ENCODE data around the gene EPHB3.

The EPHB3 gene

DNA sequence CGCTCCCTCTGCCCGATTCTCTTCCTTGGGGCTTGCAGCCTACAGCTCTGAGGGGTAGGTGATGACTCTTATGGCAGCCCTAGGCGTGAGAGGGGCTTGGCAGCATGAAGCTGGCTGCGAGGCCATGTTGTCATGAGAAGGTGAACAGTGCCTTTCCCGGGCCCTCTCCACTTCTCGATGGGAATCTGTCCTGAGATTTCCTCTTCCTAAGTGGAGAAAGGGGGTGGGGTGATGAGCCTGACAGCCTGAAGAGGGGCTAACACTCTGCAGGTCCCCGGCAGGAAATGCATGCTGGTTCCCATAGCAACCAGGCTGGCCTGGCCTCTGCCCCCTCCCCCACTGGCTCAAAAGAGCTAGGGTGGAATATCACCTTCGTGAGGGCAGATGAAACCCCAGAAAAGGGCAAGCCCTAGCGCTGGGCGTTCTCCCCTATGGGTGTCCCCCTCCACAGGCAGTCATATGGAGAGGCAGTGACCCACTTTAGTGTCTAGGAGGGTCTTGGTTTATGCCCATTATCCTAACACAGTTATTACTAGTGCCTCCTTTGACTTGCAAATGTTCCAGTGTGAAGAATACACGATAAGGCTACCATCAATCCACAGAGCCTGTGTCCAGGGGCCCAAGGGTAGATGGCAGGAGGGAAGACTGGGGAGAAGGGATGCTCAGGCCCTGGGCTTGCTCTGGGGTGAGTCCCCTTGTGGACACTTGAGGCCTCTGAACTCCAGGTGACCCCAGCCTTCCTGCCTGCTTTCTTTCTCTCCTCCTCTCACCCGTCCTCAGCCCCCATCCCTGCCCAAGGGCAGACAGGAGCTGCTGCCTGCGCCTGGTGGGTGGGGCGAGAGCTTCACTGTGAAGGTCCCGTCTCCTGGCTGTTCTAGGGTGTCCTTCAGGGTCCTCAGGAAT lies 13.2 kb downstream of the EPHB3 start:
- Histone ChIP-seq H3K27me3 (ENCODE audit: insufficient read depth, poor library complexity, severe bottlenecking) (no peaks in the 10 kb centered on the region), H3K4me1 (ENCODE audit: insufficient read depth, poor library complexity, severe bottlenecking) (no peaks in the 10 kb centered on the region), H3K36me3 (ENCODE audit: low read depth) (peaks cover 7% of the 10 kb centered on the region; the same call in 1 of the 2 replicates), H3K4me3 (ENCODE audit: severe bottlenecking) (no peak overlapping the region), H3K9me3 (ENCODE audit: severe bottlenecking) (no peaks in the 10 kb centered on the region), H3K27ac (ENCODE audit: poor library complexity, severe bottlenecking) (no peak overlapping the region)
- DNase-seq (ENCODE audit: low spot score) (no peak), ATAC-seq (ENCODE audit: low read depth) (no peak)
- TF ChIP-seq, protein P1, sequence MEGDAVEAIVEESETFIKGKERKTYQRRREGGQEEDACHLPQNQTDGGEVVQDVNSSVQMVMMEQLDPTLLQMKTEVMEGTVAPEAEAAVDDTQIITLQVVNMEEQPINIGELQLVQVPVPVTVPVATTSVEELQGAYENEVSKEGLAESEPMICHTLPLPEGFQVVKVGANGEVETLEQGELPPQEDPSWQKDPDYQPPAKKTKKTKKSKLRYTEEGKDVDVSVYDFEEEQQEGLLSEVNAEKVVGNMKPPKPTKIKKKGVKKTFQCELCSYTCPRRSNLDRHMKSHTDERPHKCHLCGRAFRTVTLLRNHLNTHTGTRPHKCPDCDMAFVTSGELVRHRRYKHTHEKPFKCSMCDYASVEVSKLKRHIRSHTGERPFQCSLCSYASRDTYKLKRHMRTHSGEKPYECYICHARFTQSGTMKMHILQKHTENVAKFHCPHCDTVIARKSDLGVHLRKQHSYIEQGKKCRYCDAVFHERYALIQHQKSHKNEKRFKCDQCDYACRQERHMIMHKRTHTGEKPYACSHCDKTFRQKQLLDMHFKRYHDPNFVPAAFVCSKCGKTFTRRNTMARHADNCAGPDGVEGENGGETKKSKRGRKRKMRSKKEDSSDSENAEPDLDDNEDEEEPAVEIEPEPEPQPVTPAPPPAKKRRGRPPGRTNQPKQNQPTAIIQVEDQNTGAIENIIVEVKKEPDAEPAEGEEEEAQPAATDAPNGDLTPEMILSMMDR (IDR thresholded peaks at IDR 0.05; ENCODE audit: poor library complexity, severe bottlenecking): no peak

DNA sequence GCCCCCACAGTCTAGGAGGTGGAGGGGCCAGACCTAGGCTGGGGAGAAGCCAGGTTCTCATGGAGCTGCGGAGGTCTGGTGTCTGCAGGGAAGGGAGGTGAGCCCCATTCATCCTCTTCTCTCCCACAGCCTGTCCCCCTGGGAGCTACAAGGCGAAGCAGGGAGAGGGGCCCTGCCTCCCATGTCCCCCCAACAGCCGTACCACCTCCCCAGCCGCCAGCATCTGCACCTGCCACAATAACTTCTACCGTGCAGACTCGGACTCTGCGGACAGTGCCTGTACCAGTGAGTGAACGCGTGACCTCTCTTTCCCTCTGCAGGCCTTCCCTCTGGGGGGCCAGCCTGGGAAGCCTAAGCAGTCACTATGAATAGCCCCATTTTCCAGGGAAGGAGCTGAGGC lies 14.1 kb downstream of the EPHB3 start:
- TF ChIP-seq, protein P1 (IDR thresholded peaks at IDR 0.05; ENCODE audit: poor library complexity, severe bottlenecking): no peak
- no peak for DNase-seq (ENCODE audit: low spot score)
- peaks cover 10% of the 10 kb centered on the region; the same call in 1 of the 2 replicates for H3K36me3 ChIP-seq (ENCODE audit: low read depth)
- ATAC-seq (ENCODE audit: low read depth): no peak
- no peaks in the 10 kb centered on the region for H3K27me3 ChIP-seq (ENCODE audit: insufficient read depth, poor library complexity, severe bottlenecking)
- H3K27ac ChIP-seq (ENCODE audit: poor library complexity, severe bottlenecking): no peak overlapping the region
- H3K4me3 ChIP-seq (ENCODE audit: severe bottlenecking): no peak overlapping the region
- H3K9me3 ChIP-seq (ENCODE audit: severe bottlenecking): no peaks in the 10 kb centered on the region
- H3K4me1 ChIP-seq (ENCODE audit: insufficient read depth, poor library complexity, severe bottlenecking): no peaks in the 10 kb centered on the region

DNA sequence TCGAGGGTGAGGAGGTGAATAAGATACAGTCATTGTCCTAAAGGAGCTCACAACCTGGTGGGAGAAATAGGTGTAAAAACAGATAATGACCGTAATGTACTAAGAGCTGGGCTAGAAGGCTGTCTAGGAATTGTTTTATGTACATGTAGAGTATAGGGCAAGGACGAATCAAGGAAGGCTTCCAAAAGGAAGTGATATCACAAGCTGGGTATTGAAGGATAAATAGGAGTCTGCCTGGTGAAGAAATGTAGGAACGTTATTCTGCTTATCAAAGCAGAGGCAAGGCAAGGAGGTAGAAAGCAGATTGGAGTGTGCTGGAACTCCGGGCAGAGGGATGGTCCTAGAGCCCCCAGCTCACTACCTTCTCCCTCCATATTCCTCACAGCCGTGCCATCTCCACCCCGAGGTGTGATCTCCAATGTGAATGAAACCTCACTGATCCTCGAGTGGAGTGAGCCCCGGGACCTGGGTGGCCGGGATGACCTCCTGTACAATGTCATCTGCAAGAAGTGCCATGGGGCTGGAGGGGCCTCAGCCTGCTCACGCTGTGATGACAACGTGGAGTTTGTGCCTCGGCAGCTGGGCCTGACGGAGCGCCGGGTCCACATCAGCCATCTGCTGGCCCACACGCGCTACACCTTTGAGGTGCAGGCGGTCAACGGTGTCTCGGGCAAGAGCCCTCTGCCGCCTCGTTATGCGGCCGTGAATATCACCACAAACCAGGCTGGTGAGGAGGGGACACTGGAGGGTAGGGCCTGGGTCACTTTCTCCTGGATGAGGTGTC lies 15.1 kb downstream of the EPHB3 start:
- ATAC-seq (ENCODE audit: low read depth) (no peak), DNase-seq (ENCODE audit: low spot score) (no peak)
- Histone ChIP-seq H3K4me3 (ENCODE audit: severe bottlenecking) (no peak overlapping the region), H3K36me3 (ENCODE audit: low read depth) (peaks cover 10% of the 10 kb centered on the region; the same call in 1 of the 2 replicates), H3K9me3 (ENCODE audit: severe bottlenecking) (no peaks in the 10 kb centered on the region), H3K27me3 (ENCODE audit: insufficient read depth, poor library complexity, severe bottlenecking) (no peaks in the 10 kb centered on the region), H3K4me1 (ENCODE audit: insufficient read depth, poor library complexity, severe bottlenecking) (no peaks in the 10 kb centered on the region), H3K27ac (ENCODE audit: poor library complexity, severe bottlenecking) (no peak overlapping the region)
- TF ChIP-seq, protein P1 (IDR thresholded peaks at IDR 0.05; ENCODE audit: poor library complexity, severe bottlenecking): no peak

- no peak for ATAC-seq (ENCODE audit: low read depth)
- H3K4me1 ChIP-seq (ENCODE audit: insufficient read depth, poor library complexity, severe bottlenecking): no peaks in the 10 kb centered on the region
- no peaks in the 10 kb centered on the region for H3K27me3 ChIP-seq (ENCODE audit: insufficient read depth, poor library complexity, severe bottlenecking)
- no peaks in the 10 kb centered on the region for H3K9me3 ChIP-seq (ENCODE audit: severe bottlenecking)
- no peak overlapping the region for H3K27ac ChIP-seq (ENCODE audit: poor library complexity, severe bottlenecking)
- H3K36me3 ChIP-seq (ENCODE audit: low read depth): 0 out of 2 replicates have a peak, but pooled peaks cover 4% of the 10 kb centered on the region
- H3K4me3 ChIP-seq (ENCODE audit: severe bottlenecking): no peak overlapping the region
- TF ChIP-seq, protein P1 (IDR thresholded peaks at IDR 0.05; ENCODE audit: poor library complexity, severe bottlenecking): no peak
- DNase-seq (ENCODE audit: low spot score): no peak
These were observed 16.0 kb downstream of the EPHB3 start for GRCh38 chr3:184577546-184577945.
